ENCODE data around the gene PPP1R26.

Gene PPP1R26

DNA sequence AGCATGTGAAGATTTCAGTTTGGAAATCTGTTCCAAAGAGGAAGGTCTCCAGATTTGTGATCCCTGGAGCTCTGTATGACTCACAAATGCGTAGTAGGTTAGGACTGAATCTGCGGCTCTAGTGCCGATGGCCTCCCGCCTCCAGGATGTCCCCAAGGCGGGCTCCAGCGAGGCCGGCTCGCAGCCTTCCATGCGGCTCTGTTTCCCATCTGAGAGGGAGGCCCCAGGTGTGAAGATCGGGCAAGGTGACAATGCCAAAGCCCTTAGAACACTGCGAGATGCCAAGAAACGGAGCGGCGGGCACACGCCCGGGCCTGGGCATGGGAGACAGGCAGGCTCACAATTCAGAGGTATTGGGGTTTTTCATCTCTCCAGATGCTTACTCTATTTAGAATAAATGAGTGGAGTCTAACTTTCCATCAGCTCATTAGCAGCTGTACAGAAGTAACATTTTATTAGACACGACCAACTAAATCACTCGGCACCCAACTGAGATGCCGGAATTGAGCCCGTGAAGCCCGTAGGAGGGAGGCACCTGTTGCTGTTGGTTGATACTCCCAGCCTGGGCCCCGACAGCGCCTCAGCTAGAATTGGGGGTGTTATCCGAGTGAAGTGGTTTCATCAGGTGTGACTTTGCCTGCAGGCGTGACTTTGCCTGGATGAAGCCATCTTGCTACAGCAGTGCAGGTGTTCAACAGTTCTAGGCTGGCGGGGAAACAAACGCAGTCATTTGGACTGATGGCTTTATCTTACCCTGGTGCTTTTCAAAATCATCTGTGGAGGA is 13.5 kb downstream of the PPP1R26 start:
- no peak for TF ChIP-seq ZFX (IDR thresholded peaks at IDR 0.05)
- TF ChIP-seq, protein P1, sequence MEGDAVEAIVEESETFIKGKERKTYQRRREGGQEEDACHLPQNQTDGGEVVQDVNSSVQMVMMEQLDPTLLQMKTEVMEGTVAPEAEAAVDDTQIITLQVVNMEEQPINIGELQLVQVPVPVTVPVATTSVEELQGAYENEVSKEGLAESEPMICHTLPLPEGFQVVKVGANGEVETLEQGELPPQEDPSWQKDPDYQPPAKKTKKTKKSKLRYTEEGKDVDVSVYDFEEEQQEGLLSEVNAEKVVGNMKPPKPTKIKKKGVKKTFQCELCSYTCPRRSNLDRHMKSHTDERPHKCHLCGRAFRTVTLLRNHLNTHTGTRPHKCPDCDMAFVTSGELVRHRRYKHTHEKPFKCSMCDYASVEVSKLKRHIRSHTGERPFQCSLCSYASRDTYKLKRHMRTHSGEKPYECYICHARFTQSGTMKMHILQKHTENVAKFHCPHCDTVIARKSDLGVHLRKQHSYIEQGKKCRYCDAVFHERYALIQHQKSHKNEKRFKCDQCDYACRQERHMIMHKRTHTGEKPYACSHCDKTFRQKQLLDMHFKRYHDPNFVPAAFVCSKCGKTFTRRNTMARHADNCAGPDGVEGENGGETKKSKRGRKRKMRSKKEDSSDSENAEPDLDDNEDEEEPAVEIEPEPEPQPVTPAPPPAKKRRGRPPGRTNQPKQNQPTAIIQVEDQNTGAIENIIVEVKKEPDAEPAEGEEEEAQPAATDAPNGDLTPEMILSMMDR (conservative IDR thresholded peaks at IDR 0.05): no peak
- no peak overlapping the region for H3K27ac ChIP-seq

DNA sequence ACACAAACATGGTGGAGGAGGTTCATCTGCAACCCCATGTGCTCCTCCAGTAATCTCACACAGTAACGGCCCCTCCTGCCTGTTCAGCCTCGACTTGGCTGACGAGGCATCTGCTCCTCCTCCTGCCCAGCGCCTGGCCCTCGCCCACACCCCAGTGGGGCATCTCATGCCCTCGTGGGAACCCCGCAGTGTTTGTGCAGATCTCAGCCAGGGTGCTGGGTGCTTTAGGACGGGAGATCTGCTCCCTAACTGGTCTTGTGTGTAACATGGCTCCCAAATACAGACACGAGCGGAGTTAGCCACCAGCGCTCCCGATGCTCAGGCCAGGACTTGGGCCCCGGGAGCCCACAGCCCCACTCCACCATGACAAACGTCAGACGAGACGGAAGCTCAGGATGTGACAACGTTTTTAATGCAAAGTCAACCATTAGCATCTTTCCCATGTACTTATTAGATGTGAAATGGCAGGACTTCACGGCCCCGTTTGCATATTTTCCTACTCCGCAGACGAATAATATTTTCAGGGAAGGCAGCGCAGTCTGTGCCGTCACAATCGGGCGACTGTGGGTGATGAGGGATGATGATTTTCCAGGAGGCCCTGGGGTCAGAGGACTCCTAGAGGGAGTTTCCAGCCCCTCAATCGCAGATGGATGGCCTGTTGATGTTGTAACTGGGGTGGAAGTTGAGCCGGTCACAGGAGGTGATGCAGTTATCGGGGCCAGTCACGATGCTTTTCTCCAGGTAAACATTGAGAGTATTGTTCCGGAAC is 15.4 kb downstream of the PPP1R26 start:
- TF ChIP-seq ZFX (IDR thresholded peaks at IDR 0.05): no peak
- TF ChIP-seq, protein P1 (conservative IDR thresholded peaks at IDR 0.05): no peak
- no peak overlapping the region for H3K27ac ChIP-seq

DNA sequence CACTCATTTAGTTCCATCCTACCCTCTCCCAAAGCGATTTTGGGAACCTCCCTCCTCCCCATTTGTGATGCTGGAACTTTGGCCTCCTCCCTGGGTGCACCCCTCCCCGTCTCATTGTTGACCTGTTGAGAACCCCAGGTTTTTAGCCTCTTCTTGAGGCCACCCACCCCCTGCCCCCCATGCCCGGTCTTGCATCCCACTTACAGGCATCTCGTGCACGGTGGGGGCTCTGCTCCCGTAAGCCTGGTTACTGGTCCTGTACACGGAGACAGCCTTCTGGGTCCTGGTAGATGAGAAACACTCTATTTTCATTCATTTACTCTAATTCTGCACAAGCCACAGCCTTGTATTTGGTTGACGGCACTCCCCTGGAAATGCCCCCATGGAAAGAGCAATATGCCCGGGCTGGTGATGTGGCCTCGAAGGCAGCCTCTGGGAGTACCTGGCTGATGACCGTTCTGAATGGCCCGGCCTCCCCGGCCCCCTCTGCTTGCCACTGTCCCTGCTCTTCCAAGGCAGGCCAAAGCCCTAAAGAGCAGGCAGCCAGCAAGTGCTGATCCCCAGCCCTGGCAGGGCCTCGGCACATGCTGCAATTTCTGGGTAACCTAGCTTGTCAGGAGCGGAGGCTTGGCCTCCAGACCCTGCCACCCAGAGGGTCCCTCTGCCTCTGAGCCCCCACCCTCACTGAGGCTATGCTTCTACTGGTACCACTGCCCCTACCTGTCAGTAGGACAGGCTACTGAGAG is 19.0 kb downstream of the PPP1R26 start:
- H3K27ac ChIP-seq: no peak overlapping the region; the same call in 1 of the 2 replicates
- TF ChIP-seq, protein P1 (conservative IDR thresholded peaks at IDR 0.05): no peak
- TF ChIP-seq ZFX (IDR thresholded peaks at IDR 0.05): no peak

DNA sequence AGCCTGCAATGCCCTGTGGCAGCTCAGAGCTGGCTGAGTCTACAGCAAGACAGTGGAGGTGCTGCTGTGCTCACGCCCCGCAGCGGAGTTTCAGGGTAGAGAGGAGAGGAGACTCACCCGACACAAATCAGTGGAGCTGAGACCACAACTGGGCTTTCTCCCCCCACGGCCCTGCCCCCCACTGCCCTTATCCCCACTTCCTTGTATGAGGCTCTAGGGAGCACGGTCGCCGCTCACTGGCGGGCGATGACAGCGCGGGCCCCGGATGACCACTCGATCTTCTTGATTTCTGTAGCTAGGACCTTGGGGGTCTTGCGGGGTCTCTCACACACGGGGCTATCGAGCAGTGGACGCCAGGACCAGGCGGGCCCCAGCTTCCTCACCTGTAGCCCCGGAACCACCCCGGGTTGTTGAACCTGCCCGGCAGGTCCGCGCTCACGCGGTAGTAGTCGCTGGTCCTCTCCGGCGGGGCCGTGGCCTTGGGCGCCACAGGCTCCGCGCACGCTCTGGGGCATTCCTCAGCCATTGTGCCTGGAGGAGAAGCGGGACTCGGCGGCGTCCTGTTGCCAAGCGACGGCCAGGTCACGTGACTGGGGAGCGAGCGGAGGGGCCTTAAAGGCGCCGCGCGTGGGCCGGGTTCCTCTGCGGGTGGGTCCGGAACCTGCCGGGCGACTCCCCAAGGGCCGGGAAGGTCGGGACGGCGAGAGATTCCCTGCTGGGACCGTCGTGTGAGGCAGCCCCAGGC is 19.9 kb downstream of the PPP1R26 start:
- TF ChIP-seq, protein P1 (conservative IDR thresholded peaks at IDR 0.05): no peak
- TF ChIP-seq ZFX (IDR thresholded peaks at IDR 0.05): no peak
- H3K27ac ChIP-seq: peak overlapping the region; percentile 96

DNA sequence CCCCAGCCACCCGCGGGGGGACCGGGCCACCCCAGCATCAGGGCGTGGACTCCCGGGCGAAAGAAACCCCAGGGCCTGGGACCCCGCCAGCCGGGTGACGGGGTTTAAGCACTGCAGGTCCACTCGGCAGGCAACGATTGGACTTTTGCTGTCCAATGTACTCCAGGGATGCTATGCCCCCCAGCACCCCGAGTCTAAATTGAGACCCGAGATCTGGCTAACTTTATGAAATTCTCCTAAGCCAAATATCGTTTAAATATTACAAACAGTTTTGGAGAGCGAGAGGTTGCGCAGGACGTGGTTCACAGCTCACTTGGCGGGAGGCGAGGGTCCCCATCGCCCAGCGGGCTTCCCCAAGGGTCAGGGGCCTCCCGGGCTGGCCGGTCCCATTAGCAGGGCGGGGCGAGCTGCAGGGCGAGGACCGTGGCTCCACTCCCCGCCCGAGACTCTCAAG is 20.5 kb downstream of the PPP1R26 start:
- peak overlapping the region; percentile 96 for H3K27ac ChIP-seq
- TF ChIP-seq, protein P1 (conservative IDR thresholded peaks at IDR 0.05): no peak
- TF ChIP-seq ZFX (IDR thresholded peaks at IDR 0.05): no peak

DNA sequence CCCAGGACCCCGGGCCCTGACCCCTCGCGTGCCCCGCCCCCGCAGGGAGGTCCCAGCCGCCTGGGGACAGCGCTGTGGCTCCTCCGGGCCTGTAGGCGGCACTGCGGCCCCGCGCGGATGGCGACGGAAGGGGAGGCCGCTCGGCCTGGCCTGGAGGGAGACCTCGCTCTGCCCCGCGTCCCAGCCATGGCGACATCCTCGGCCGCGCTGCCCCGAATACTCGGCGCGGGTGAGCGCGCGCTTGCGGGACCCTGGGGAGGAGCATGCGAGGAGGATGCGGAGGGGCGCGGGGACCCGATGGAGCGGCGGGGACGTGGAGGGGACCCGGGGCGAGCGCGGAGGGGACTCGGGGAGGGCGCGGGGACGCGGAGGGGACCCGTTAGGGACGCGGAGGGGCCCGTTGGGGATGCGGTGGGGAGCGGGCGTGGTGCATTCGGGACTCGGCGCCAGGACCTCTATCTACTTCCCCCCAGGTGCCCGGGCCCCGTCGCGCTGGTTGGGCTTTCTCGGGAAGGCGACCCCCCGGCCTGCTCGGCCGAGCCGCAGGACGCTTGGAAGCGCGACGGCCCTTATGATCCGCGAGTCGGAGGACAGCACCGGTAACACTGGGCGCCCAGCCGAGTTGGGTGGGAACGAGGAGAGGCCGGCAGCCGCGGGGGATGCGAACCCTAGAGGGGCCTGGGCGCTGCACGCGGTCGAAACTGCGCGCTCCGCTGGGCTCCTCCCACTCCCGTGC is 21.1 kb downstream of the PPP1R26 start, which contains the start of gene MRPS2:
Gene MRPS2, plus strand, starts transcription at position 158 of the 736 bp plus-strand sequence. Its CDS starts 29 bp downstream, at position 187.
- peak within 1 kb of the TSS; percentile 96 for H3K27ac ChIP-seq
- TF ChIP-seq ZFX (IDR thresholded peaks at IDR 0.05): peak; percentile 99
- TF ChIP-seq, protein P1 (conservative IDR thresholded peaks at IDR 0.05): peak; percentile 99

All from C4-2B (cell line).